Stimulated activated CD8-positive, alpha-beta memory T cell treated with anti-CD3 and anti-CD28 coated beads, Interleukin-7, amount 100 ng/mL, for 24 hours (primary cell): ENCODE results near the gene DDA1.
"Not testable (repeated sequence)": the region's sequence is repeated elsewhere in the genome, so short reads cannot be mapped to it uniquely, and the experiment has no call there.

Experiments
- DNase-seq: peaks from one replicate; pipeline ENCODE4 v3.0.0-alpha.2; 2020; ENCODE audit warnings: low read depth

DDA1 gene

DNA sequence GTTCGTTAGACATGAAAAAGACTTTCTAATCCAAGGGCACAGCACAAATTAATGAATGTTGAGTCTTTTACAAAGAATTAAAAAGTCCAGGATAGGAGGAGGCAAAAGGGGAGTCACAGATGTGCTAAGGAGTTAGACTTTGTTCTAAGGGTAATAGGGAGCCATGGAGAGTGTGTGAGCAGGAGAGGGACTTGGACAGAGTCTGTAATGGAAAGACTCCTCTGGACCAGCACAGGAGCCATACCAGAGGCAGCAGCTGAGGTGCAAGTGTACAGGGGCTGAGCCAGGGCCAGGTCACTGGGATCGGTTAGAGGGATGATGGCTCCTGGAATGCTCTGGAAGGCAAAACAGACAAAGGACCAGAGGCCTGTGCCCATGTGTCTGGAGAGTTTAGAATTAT is 38.5 kb downstream of the DDA1 start:
- DNase-seq = no peak

DNA sequence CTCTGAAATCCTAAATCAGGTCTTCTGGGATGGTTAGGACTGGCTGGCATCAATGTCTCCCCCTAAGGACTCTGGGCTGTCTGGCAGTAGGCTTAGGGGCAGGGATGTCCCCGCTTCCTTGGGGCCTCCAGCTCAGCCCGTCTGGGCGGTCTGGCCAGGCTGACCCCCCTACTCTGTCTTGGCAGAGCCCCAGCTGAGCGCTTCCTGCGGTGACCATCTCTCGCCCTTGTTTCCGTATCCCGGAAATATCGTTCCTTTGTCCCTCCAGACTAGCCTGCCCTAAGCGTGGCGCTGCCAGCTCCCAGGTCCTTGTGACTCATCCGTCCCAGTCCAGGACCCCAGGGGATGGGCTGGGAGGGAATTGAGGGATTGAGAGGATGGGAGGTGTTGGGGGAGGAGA is 39.3 kb downstream of the DDA1 start:
- no peak for DNase-seq

GRCh38 chr19:17351815-17352435 is 42.6 kb downstream of the DDA1 start:
- DNase-seq = no peak

GRCh38 chr19:17352608-17353280 is 43.4 kb downstream of the DDA1 start:
- no peak for DNase-seq

GRCh38 chr19:17353386-17353785 is 44.0 kb downstream of the DDA1 start:
- DNase-seq = no peak

- no peak for DNase-seq
Measured at GRCh38 chr19:17357078-17357666, 47.8 kb downstream of the DDA1 start.

GRCh38 chr19:17357724-17358123 is 48.4 kb downstream of the DDA1 start:
- no peak for DNase-seq

DNA sequence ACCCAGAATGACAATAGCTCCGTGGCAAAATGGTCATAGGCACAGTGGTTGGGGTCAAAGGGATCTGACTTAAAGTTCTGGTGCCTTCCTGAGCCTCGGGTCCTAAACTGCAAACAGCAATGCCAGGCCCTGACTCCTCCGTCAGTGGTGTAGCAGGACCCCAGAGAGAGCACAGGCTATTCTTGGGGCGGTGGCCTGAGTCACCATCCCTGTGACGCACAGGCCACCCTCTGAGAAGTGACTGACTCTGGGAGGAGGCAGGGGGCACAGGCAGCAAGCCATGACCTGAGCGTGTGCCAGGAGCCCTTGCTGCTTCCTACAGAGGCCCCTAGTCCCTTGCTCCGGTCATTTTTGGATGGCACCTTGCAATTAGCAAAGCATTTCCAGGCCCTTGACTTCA is 49.0 kb downstream of the DDA1 start:
- no peak for DNase-seq

GRCh38 chr19:17359905-17360800 is 50.8 kb downstream of the DDA1 start:
- no peak for DNase-seq

DNA sequence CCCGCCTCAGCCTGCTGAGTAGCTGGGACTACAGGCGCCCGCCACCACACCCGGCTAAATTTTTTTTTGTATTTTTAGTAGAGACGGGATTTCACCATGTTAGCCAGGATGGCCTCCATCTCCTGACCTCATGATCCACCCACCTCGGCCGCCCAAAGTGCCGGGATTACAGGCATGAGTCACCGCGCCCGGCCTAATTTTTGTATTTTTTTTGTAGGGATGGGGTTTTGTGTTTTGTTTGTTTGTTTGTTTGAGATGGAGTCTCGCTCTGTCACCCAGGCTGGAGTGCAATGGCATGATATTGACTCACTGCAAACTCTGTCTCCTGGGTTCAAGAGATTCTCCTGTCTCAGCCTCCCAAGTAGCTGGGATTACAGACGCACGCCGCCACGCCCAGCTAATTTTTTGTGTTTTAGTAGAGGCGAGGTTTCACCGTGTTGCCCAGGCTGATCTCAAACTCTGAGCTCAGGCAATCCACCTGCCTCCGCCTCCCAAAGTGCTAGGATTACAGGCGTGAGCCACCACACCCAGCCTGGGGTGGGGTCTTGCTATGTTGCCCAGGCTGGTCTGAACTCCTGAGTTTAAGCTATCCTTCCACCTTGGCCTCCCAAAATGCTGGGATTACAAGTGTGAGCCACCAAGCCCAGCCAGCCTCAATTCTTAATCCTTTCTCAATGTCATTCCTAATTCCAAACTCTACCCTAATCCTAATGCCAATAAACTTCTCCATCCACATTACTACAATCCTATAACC is 54.7 kb downstream of the DDA1 start:
- DNase-seq = not testable (repeated sequence)

GRCh38 chr19:17365361-17365760 is 56.0 kb downstream of the DDA1 start:
- no peak for DNase-seq

DNA sequence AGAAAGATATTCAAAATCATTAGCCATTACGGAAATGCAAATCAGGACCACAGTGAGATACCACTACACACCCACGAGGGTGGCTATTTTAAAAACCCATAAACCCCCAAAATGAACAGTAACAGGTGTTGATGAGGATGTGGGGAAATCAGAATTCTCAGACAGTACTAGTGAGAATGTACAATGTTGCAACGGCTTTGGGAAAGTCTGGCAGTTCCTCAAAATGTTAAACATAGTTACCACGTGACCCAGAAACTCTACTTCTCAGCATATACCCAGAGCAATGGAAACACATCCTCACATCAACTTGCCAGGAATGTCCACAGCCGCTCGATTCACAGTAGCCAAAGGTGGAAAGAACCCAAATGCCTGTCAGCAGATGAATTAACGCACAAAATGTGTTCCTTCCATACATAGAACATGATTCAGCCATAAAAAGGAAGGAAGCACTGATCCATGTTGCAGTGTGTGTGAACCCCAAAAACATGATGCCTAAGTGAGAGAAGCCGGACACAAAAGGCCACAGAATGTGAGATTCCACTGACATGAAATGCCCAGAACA is 60.7 kb downstream of the DDA1 start:
- DNase-seq = no peak
